T-helper 2 cell treated with Interferon-gamma antibody and Interleukin-4, amounts not matched to agents 5 μg/mL and 100 μg/mL, for 36 hours (primary cell): Measurements from ENCODE around the gene SUN3.
"Not testable (repeated sequence)": the region's sequence is repeated elsewhere in the genome, so short reads cannot be mapped to it uniquely, and the experiment has no call there.

ENCODE experiments used
- DNase-seq: peaks from one replicate; pipeline ENCODE4 v3.0.0; 2021; ENCODE audit warnings: low spot score
- H3K27ac Mint-ChIP-seq: one replicate; pipeline ENCODE4 v1.8.0; 2021; ENCODE audit warnings: mild to moderate bottlenecking, mixed read lengths
- H3K27me3 Mint-ChIP-seq: one replicate; pipeline ENCODE4 v1.8.0; 2021; ENCODE audit warnings: low read depth, mixed read lengths
- H3K36me3 Mint-ChIP-seq: one replicate; pipeline ENCODE4 v1.8.0; 2021; ENCODE audit warnings: low read depth, mixed read lengths
- H3K4me1 Mint-ChIP-seq: one replicate; pipeline ENCODE4 v1.8.0; 2021; ENCODE audit warnings: low read depth, mixed read lengths
- H3K4me3 Mint-ChIP-seq: one replicate; pipeline ENCODE4 v1.8.0; 2022; ENCODE audit warnings: mild to moderate bottlenecking, moderate library complexity, mixed read lengths
- H3K9me3 Mint-ChIP-seq: one replicate; pipeline ENCODE4 v1.8.0; 2021; ENCODE audit warnings: mixed read lengths

SUN3 gene

GRCh38 chr7:48009257-48009656 is 19.6 kb downstream of the SUN3 start:
- peaks cover 13% of the 10 kb centered on the region for H3K27me3 Mint-ChIP-seq
- H3K4me1 Mint-ChIP-seq, result no peaks in the 10 kb centered on the region
- DNase-seq, result no peak
- H3K4me3 Mint-ChIP-seq, result no peak overlapping the region
- no peaks in the 10 kb centered on the region for H3K36me3 Mint-ChIP-seq
- no peak overlapping the region for H3K27ac Mint-ChIP-seq
- H3K9me3 Mint-ChIP-seq, result no peaks in the 10 kb centered on the region

GRCh38 chr7:48006866-48007265 is 22.0 kb downstream of the SUN3 start:
- H3K9me3 Mint-ChIP-seq, result no peaks in the 10 kb centered on the region

GRCh38 chr7:48004638-48005037 is 24.3 kb downstream of the SUN3 start:
- DNase-seq, result no peak
- no peak overlapping the region for H3K4me3 Mint-ChIP-seq
- H3K4me1 Mint-ChIP-seq, result no peaks in the 10 kb centered on the region
- H3K27ac Mint-ChIP-seq, result no peak overlapping the region
- H3K9me3 Mint-ChIP-seq, result no peaks in the 10 kb centered on the region
- H3K36me3 Mint-ChIP-seq, result no peaks in the 10 kb centered on the region
- peaks cover 33% of the 10 kb centered on the region for H3K27me3 Mint-ChIP-seq

More at GRCh38 chr7:48006866-48007265, 22.0 kb downstream of the SUN3 start:
- no peak for DNase-seq
- H3K36me3 Mint-ChIP-seq, result no peaks in the 10 kb centered on the region
- H3K27ac Mint-ChIP-seq, result no peak overlapping the region
- H3K4me1 Mint-ChIP-seq, result no peaks in the 10 kb centered on the region
- peaks cover 26% of the 10 kb centered on the region for H3K27me3 Mint-ChIP-seq
- no peak overlapping the region for H3K4me3 Mint-ChIP-seq

- Mint-ChIP-seq H3K4me1 (no peaks in the 10 kb centered on the region), H3K36me3 (no peaks in the 10 kb centered on the region), H3K27ac (no peak overlapping the region), H3K9me3 (no peaks in the 10 kb centered on the region), H3K27me3 (peaks cover 31% of the 10 kb centered on the region), H3K4me3 (no peak overlapping the region)
- DNase-seq, result no peak
These were observed 24.9 kb downstream of the SUN3 start for GRCh38 chr7:48004032-48004431.

- not testable (repeated sequence) for H3K4me3 Mint-ChIP-seq, H3K4me1 Mint-ChIP-seq, H3K9me3 Mint-ChIP-seq, H3K36me3 Mint-ChIP-seq, H3K27ac Mint-ChIP-seq, DNase-seq
- H3K27me3 Mint-ChIP-seq, result peaks cover 32% of the 10 kb centered on the region
These were observed 28.7 kb downstream of the SUN3 start for GRCh38 chr7:48000164-48000563.

GRCh38 chr7:47999413-47999812 is 29.5 kb downstream of the SUN3 start:
- Mint-ChIP-seq H3K9me3 (peaks cover 7% of the 10 kb centered on the region), H3K4me3 (no peak overlapping the region), H3K4me1 (no peaks in the 10 kb centered on the region), H3K27me3 (peaks cover 27% of the 10 kb centered on the region), H3K36me3 (peaks cover 2% of the 10 kb centered on the region), H3K27ac (no peak overlapping the region)
- no peak for DNase-seq

GRCh38 chr7:47992446-47992845 is 36.5 kb downstream of the SUN3 start:
- Mint-ChIP-seq H3K27ac (peak overlapping the region; percentile 94), H3K4me1 (peaks cover 25% of the 10 kb centered on the region), H3K27me3 (no peaks in the 10 kb centered on the region), H3K9me3 (peaks cover 14% of the 10 kb centered on the region), H3K36me3 (peaks cover 2% of the 10 kb centered on the region), H3K4me3 (peak overlapping the region; percentile 92)
- no peak for DNase-seq

- H3K27ac Mint-ChIP-seq, result peak overlapping the region; percentile 94
These were observed 37.1 kb downstream of the SUN3 start for GRCh38 chr7:47991741-47992311.

GRCh38 chr7:47991270-47991669 is 37.6 kb downstream of the SUN3 start:
- Mint-ChIP-seq H3K4me3 (peak overlapping the region; percentile 92), H3K4me1 (peaks cover 25% of the 10 kb centered on the region), H3K27me3 (no peaks in the 10 kb centered on the region), H3K36me3 (peaks cover 2% of the 10 kb centered on the region), H3K9me3 (peaks cover 14% of the 10 kb centered on the region), H3K27ac (peak overlapping the region; percentile 94)
- no peak for DNase-seq

More at GRCh38 chr7:47991741-47992311, 37.1 kb downstream of the SUN3 start:
- Mint-ChIP-seq H3K36me3 (peaks cover 2% of the 10 kb centered on the region), H3K27me3 (no peaks in the 10 kb centered on the region), H3K4me1 (peaks cover 25% of the 10 kb centered on the region), H3K4me3 (peak overlapping the region; percentile 92), H3K9me3 (peaks cover 14% of the 10 kb centered on the region)
- peak; percentile 88 for DNase-seq

GRCh38 chr7:47990592-47990991 is 38.3 kb downstream of the SUN3 start:
- Mint-ChIP-seq H3K36me3 (peaks cover 2% of the 10 kb centered on the region), H3K27ac (peak overlapping the region; percentile 42)

GRCh38 chr7:47989607-47990400 is 39.1 kb downstream of the SUN3 start:
- peak overlapping the region; percentile 60 for H3K27ac Mint-ChIP-seq
- not testable (repeated sequence) for DNase-seq, H3K4me3 Mint-ChIP-seq, H3K27me3 Mint-ChIP-seq, H3K36me3 Mint-ChIP-seq
- peaks cover 10% of the 10 kb centered on the region for H3K9me3 Mint-ChIP-seq
- H3K4me1 Mint-ChIP-seq, result peaks cover 25% of the 10 kb centered on the region

More at GRCh38 chr7:47990592-47990991, 38.3 kb downstream of the SUN3 start:
- DNase-seq, result no peak
- peaks cover 25% of the 10 kb centered on the region for H3K4me1 Mint-ChIP-seq
- peaks cover 14% of the 10 kb centered on the region for H3K9me3 Mint-ChIP-seq
- no peaks in the 10 kb centered on the region for H3K27me3 Mint-ChIP-seq
- H3K4me3 Mint-ChIP-seq, result peak overlapping the region; percentile 35

GRCh38 chr7:47988496-47989386 is 40.2 kb downstream of the SUN3 start:
- peak overlapping the region; percentile 56 for H3K27ac Mint-ChIP-seq
- H3K27me3 Mint-ChIP-seq, result no peaks in the 10 kb centered on the region
- peaks cover 7% of the 10 kb centered on the region for H3K9me3 Mint-ChIP-seq
- H3K4me3 Mint-ChIP-seq, result no peak overlapping the region
- H3K4me1 Mint-ChIP-seq, result peaks cover 25% of the 10 kb centered on the region
- H3K36me3 Mint-ChIP-seq, result no peaks in the 10 kb centered on the region
- no peak for DNase-seq

GRCh38 chr7:47982610-47983009 is 46.3 kb downstream of the SUN3 start:
- peaks cover 15% of the 10 kb centered on the region for H3K4me1 Mint-ChIP-seq
- H3K27ac Mint-ChIP-seq, result no peak overlapping the region
- H3K4me3 Mint-ChIP-seq, result no peak overlapping the region
- H3K27me3 Mint-ChIP-seq, result no peaks in the 10 kb centered on the region
- DNase-seq, result no peak
- H3K36me3 Mint-ChIP-seq, result peaks cover 12% of the 10 kb centered on the region
- H3K9me3 Mint-ChIP-seq, result no peaks in the 10 kb centered on the region

GRCh38 chr7:47980648-47981047 is 48.3 kb downstream of the SUN3 start:
- not testable (repeated sequence) for H3K27me3 Mint-ChIP-seq, H3K4me3 Mint-ChIP-seq, H3K27ac Mint-ChIP-seq, H3K9me3 Mint-ChIP-seq, DNase-seq
- peaks cover 30% of the 10 kb centered on the region for H3K36me3 Mint-ChIP-seq
- H3K4me1 Mint-ChIP-seq, result peaks cover 17% of the 10 kb centered on the region
